K562 (cell line): ENCODE data around the gene SYF2.

ENCODE experiments used
- EHMT2 ChIP-seq: fragments of 450-650 bp; IDR thresholded peaks from 2 replicates; pipeline ENCODE4 v1.6.1; 2018; ENCODE audit warnings: antibody characterized with exemption
- FOXK1 ChIP-seq: sonication (generic); formaldehyde crosslinking; IDR thresholded peaks from 2 replicates; pipeline ENCODE4 v1.8.0; 2022; ENCODE audit warnings: missing genetic modification reagents, mild to moderate bottlenecking, borderline replicate concordance
- MEF2D ChIP-seq: conservative IDR thresholded peaks from 2 replicates; pipeline ENCODE4 v1.6.1; 2016; ENCODE audit warnings: low read depth, missing genetic modification characterization, missing compliant biosample characterization
- PHF8 ChIP-seq: fragments of 200-600 bp; sonication (generic); IDR thresholded peaks from 2 replicates; pipeline ENCODE4 v1.6.1; 2012; ENCODE audit warnings: mixed run types, mild to moderate bottlenecking, inconsistent platforms, low read length, moderate library complexity, borderline replicate concordance
- RBBP5 ChIP-seq: fragments of 200-600 bp; sonication (generic); IDR thresholded peaks from 2 replicates; pipeline ENCODE4 v1.6.1; 2012; ENCODE audit warnings: borderline replicate concordance, mild to moderate bottlenecking, low read length, control low read depth, inconsistent platforms; ENCODE audit not compliant: insufficient read depth, poor library complexity, severe bottlenecking
- RFX5 ChIP-seq: IDR thresholded peaks from 2 replicates; pipeline ENCODE4 v1.6.1; 2011; ENCODE audit warnings: low read depth, mild to moderate bottlenecking, improper control_type of control experiment, low read length
- SNRNP70 ChIP-seq: fragments of 200-400 bp; formaldehyde crosslinking; optimal IDR thresholded peaks from 2 replicates; pipeline ENCODE3; 2017; ENCODE audit warnings: low read depth, low read length
- YY1 ChIP-seq, 3 experiments: IDR thresholded peaks; 2 replicates each; pipeline ENCODE4 v1.6.1; 2011; ENCODE audit warnings: low read length in 2 of 3, mild to moderate bottlenecking in 2 of 3, moderate library complexity in 2 of 3, borderline replicate concordance in 1 of 3, control low read depth in 1 of 3, low read depth in 1 of 3; ENCODE audit not compliant: insufficient read depth in 3 of 3, insufficient replicate concordance in 2 of 3, control insufficient read depth in 1 of 3, insufficient read length in 1 of 3; ENCODE audit errors: extremely low read depth in 1 of 3
- ZNF121 ChIP-seq: sonication (generic); formaldehyde crosslinking; conservative IDR thresholded peaks from 2 replicates; pipeline ENCODE4 v1.8.0; 2022; ENCODE audit warnings: missing genetic modification reagents
- ZNF778 ChIP-seq: fragments of 450-650 bp; formaldehyde crosslinking; IDR thresholded peaks from 2 replicates; pipeline ENCODE4 v1.4.0; 2020; ENCODE audit warnings: mild to moderate bottlenecking, moderate library complexity
- TF ChIP-seq, protein P1 (sequence below), 3 experiments: IDR thresholded peaks in 2 of 3; conservative IDR thresholded peaks in 1 of 3; 2 replicates each; pipeline ENCODE4 v1.5.1; 2011 to 2012; ENCODE audit warnings: low read length in 3 of 3, mild to moderate bottlenecking in 3 of 3, control low read depth in 2 of 3, improper control_type of control experiment in 1 of 3, inconsistent platforms in 1 of 3, low read depth in 1 of 3, mixed read lengths in 1 of 3, moderate library complexity in 1 of 3; ENCODE audit not compliant: insufficient read depth in 2 of 3
- TF ChIP-seq, protein P2 (sequence below), 2 experiments: fragments of 450-650 bp in 1 of 2; sonication (generic) in 1 of 2; formaldehyde crosslinking in 1 of 2; IDR thresholded peaks in 1 of 2; conservative IDR thresholded peaks in 1 of 2; 2 replicates each; pipeline versions ENCODE4 v1.6.1 to v1.8.1; 2016 to 2023; ENCODE audit warnings: mild to moderate bottlenecking in 2 of 2, moderate library complexity in 2 of 2, inconsistent platforms in 1 of 2, missing genetic modification reagents in 1 of 2
- TF ChIP-seq, protein P3 (sequence below): fragments of 250-450 bp; sonication (Bioruptor Pico); IDR thresholded peaks from 2 replicates; pipeline ENCODE4 v1.8.0; 2021; ENCODE audit warnings: mild to moderate bottlenecking, moderate library complexity

DNA sequence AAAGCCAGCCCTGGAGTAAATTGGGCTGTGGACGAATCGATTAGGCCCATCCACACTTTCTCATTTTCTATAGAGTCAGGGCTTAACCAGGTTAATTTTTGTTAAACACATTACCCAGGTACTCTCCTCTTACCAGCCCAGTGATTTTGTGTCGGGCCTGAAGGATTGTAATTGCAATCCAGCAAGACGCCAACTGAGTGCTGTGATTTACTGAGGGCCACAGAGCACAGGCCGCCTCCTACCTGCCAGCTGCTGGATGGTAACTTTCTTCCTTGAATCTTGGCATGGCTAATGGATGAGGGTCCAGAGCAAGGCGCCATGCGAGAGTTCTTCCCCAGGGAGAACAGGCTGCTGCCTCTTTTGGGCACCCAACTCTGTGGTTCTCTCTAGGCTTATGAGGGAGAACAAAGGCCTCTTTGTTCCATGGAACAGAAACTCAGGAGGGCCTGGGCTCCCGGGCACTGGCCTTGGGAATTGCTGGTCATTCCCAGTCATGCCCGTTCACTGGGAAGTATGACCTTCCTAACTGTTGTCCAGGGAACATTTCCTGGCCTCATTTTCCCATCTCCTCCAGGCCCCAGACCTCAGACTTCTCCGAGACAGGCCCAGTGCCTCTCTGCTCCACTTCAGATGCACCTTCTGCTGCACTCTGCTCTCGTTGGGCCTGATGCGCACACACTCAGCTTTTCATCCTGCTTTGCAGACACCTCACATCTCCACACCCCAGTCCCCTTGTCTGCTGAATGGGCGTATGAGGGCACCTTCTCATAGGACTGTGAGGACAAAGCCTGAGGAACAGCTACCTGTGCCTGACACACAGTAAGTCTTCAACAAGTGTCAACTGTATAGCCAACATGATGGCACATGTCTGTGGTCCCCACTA, 57.3 kb downstream of the SYF2 start:
- no peak for TF ChIP-seq RBBP5
- no peak for TF ChIP-seq EHMT2
- TF ChIP-seq, protein P1, sequence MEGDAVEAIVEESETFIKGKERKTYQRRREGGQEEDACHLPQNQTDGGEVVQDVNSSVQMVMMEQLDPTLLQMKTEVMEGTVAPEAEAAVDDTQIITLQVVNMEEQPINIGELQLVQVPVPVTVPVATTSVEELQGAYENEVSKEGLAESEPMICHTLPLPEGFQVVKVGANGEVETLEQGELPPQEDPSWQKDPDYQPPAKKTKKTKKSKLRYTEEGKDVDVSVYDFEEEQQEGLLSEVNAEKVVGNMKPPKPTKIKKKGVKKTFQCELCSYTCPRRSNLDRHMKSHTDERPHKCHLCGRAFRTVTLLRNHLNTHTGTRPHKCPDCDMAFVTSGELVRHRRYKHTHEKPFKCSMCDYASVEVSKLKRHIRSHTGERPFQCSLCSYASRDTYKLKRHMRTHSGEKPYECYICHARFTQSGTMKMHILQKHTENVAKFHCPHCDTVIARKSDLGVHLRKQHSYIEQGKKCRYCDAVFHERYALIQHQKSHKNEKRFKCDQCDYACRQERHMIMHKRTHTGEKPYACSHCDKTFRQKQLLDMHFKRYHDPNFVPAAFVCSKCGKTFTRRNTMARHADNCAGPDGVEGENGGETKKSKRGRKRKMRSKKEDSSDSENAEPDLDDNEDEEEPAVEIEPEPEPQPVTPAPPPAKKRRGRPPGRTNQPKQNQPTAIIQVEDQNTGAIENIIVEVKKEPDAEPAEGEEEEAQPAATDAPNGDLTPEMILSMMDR (IDR thresholded peaks at IDR 0.05 in 2 of 3, conservative IDR thresholded peaks at IDR 0.05 in 1 of 3; ENCODE audit: insufficient read depth in 2 of 3, low read depth in 1 of 3, low read length in 3 of 3), result no peak
- TF ChIP-seq YY1 (IDR thresholded peaks at IDR 0.05; ENCODE audit: borderline replicate concordance in 1 of 3, control insufficient read depth in 1 of 3, extremely low read depth in 1 of 3, insufficient read depth in 3 of 3, insufficient read length in 1 of 3, insufficient replicate concordance in 2 of 3, low read depth in 1 of 3, low read length in 2 of 3), result no peak
- no peak for TF ChIP-seq ZNF778
- no peak for TF ChIP-seq MEF2D (tag)
- no peak for TF ChIP-seq RFX5
- TF ChIP-seq PHF8, result no peak
- no peak for TF ChIP-seq ZNF121 (CRISPR knock-in tag)
- TF ChIP-seq SNRNP70, result no peak
- TF ChIP-seq FOXK1 (CRISPR knock-in tag), result no peak
- TF ChIP-seq, protein P2, sequence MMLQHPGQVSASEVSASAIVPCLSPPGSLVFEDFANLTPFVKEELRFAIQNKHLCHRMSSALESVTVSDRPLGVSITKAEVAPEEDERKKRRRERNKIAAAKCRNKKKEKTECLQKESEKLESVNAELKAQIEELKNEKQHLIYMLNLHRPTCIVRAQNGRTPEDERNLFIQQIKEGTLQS (IDR thresholded peaks at IDR 0.05), result no peak
- TF ChIP-seq, protein P2 (CRISPR knock-in tag; conservative IDR thresholded peaks at IDR 0.05), result no peak
- TF ChIP-seq, protein P3, sequence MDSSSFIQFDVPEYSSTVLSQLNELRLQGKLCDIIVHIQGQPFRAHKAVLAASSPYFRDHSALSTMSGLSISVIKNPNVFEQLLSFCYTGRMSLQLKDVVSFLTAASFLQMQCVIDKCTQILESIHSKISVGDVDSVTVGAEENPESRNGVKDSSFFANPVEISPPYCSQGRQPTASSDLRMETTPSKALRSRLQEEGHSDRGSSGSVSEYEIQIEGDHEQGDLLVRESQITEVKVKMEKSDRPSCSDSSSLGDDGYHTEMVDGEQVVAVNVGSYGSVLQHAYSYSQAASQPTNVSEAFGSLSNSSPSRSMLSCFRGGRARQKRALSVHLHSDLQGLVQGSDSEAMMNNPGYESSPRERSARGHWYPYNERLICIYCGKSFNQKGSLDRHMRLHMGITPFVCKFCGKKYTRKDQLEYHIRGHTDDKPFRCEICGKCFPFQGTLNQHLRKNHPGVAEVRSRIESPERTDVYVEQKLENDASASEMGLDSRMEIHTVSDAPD (CRISPR knock-in tag), result no peak
